Transverse colon (tissue), 4 donors: ENCODE measurements around the gene TRIB2. TPM values are rescaled to one million over a fixed set of nuclear protein-coding genes. Genes with fewer than 3 reads are reported as not detected.

Experiments
- DNase-seq: peaks from one replicate; pipeline ENCODE4 v3.0.0-alpha.2; 2019
- H3K27ac ChIP-seq, 4 donors: fragments of 200-600 bp; sonication (generic); 2 replicates each; pipeline ENCODE4 v1.5.1; 2016 to 2018; ENCODE audit warnings: inconsistent platforms in 4 of 4
- H3K27me3 ChIP-seq: fragments of 200-600 bp; sonication (generic); 2 replicates; pipeline ENCODE4 v1.5.1; 2017; ENCODE audit warnings: inconsistent platforms
- H3K36me3 ChIP-seq, 4 donors: fragments of 200-600 bp; sonication (generic); 2 replicates each; pipeline ENCODE4 v1.5.1; 2017 to 2019; ENCODE audit warnings: inconsistent platforms in 4 of 4
- H3K4me1 ChIP-seq, 4 donors: fragments of 200-600 bp; sonication (generic); 2 replicates each; pipeline ENCODE4 v1.5.1; 2017 to 2020; ENCODE audit warnings: inconsistent platforms in 4 of 4
- H3K4me3 ChIP-seq, 4 donors: fragments of 200-600 bp; sonication (generic); 1 replicate in 1 of 4; 2 replicates in 3 of 4; pipeline versions ENCODE4 v1.5.1 to v1.6.1; 2017 to 2019; ENCODE audit warnings: inconsistent platforms in 4 of 4
- H3K9me3 ChIP-seq, 2 donors: fragments of 200-600 bp; sonication (generic); 2 replicates each; pipeline ENCODE4 v1.5.1; 2017 to 2019; ENCODE audit warnings: inconsistent platforms in 2 of 2
- CTCF ChIP-seq, 5 experiments: fragments of 200-600 bp in 3 of 5; fragments of 450-650 bp in 2 of 5; sonication (generic) in 3 of 5; IDR thresholded peaks; 1 replicate in 2 of 5; 2 replicates in 3 of 5; pipeline ENCODE4 v1.5.1; 2016 to 2017; ENCODE audit warnings: antibody characterized with exemption in 5 of 5, inconsistent platforms in 3 of 5, mild to moderate bottlenecking in 2 of 5, moderate library complexity in 1 of 5
- EP300 ChIP-seq: sonication (generic); formaldehyde crosslinking; IDR thresholded peaks from one replicate; pipeline ENCODE4 v1.6.1; 2017; ENCODE audit warnings: antibody characterized with exemption, low read depth
- POLR2A ChIP-seq: fragments of 450-650 bp; IDR thresholded peaks from one replicate; pipeline ENCODE4 v1.6.1; 2016; ENCODE audit warnings: antibody characterized with exemption, mild to moderate bottlenecking, moderate library complexity
- POLR2AphosphoS5 ChIP-seq, 3 donors: sonication (generic); formaldehyde crosslinking; IDR thresholded peaks; one replicate each; pipeline ENCODE4 v1.6.1; 2016; ENCODE audit warnings: antibody characterized with exemption in 3 of 3
- WGBS, 2 donors: methylation state at CpG; one replicate each; pipeline ENCODE4 v1.1.5; 2018; ENCODE audit warnings: low coverage in 1 of 2; 5-methylcytosine and 5-hydroxymethylcytosine counted together
- in situ Hi-C, 4 donors: fragments of 200-750 bp; cut with MboI; loops; one replicate each; pipeline versions ENCODE4 v1.15.0 to v1.15.1; 2017; ENCODE audit warnings: low sequenced_read_pairs in 3 of 4, low pct_ligation_motif_present in 1 of 4, low pct_unique_long_range_greater_than_20kb in 1 of 4
- intact Hi-C: fragments of 100-400 bp; cut with DNase I; formaldehyde crosslinking; loops from one replicate; pipeline ENCODE4 v1.15.1; 2023; ENCODE audit warnings: low total_unique reads
- total RNA-seq, 4 donors: library from RNA; depleted of rRNA; stranded (reverse); fragments of >200 nt; gene quantifications; one replicate each; pipeline ENCODE4 v1.1.0, GENCODE V29; 2016

TRIB2 gene
- total RNA-seq, 4 donors from 2014 or later = 14.2 to 109 (median 36.1) TPM

DNA sequence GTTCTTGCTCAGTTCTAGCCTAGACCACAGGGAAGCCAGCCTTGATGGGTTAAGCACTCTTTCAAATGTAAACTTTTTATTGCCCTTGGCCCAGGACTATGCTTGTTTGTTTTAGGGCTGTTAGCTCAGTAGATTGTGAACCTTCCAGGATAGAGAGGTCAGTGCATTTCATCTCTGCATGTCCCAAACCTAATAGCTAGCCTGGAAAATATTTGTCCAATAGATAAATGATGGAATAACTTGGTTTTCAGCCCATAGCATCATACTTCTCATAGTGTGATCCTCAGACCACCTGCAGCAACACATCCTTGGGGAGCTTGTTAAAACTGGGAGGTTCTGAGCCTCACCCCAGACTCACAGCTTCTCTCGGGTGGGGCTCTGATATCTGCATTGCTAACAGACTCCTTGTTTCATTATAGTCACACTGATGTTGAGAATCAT, 59.8 kb downstream of the TRIB2 start:
- H3K9me3 ChIP-seq = no peaks in the 10 kb centered on the region
- no peaks in the 10 kb centered on the region for H3K36me3 ChIP-seq
- intact Hi-C loops (no loop called here), in situ Hi-C loops (no loop called here)
- WGBS, 2 donors = 33% methylated on average over 1 of the region's 1 CpG; no CpG with 5 or more reads in 1 of the 2 donors
- DNase-seq = no peak
- no peaks in the 10 kb centered on the region for H3K4me1 ChIP-seq
- H3K27ac ChIP-seq = no peak overlapping the region
- H3K4me3 ChIP-seq = no peak overlapping the region
- TF ChIP-seq POLR2AphosphoS5 (IDR thresholded peaks at IDR 0.05) (no peak), CTCF (IDR thresholded peaks at IDR 0.05) (no peak), EP300 (no peak), POLR2A (no peak)
- no peaks in the 10 kb centered on the region for H3K27me3 ChIP-seq

GRCh38 chr2:12778369-12778768, 61.6 kb downstream of the TRIB2 start:
- no peaks in the 10 kb centered on the region for H3K36me3 ChIP-seq
- no peaks in the 10 kb centered on the region for H3K4me1 ChIP-seq
- H3K9me3 ChIP-seq = no peaks in the 10 kb centered on the region
- in situ Hi-C loops = no loop called here
- no peaks in the 10 kb centered on the region for H3K27me3 ChIP-seq
- intact Hi-C loops = no loop called here
- H3K4me3 ChIP-seq = no peak overlapping the region
- DNase-seq = no peak
- WGBS, 2 donors = 51% methylated on average over 6 of the region's 6 CpGs; no CpG with 5 or more reads in 1 of the 2 donors
- TF ChIP-seq POLR2A = no peak
- H3K27ac ChIP-seq = no peak overlapping the region

DNA sequence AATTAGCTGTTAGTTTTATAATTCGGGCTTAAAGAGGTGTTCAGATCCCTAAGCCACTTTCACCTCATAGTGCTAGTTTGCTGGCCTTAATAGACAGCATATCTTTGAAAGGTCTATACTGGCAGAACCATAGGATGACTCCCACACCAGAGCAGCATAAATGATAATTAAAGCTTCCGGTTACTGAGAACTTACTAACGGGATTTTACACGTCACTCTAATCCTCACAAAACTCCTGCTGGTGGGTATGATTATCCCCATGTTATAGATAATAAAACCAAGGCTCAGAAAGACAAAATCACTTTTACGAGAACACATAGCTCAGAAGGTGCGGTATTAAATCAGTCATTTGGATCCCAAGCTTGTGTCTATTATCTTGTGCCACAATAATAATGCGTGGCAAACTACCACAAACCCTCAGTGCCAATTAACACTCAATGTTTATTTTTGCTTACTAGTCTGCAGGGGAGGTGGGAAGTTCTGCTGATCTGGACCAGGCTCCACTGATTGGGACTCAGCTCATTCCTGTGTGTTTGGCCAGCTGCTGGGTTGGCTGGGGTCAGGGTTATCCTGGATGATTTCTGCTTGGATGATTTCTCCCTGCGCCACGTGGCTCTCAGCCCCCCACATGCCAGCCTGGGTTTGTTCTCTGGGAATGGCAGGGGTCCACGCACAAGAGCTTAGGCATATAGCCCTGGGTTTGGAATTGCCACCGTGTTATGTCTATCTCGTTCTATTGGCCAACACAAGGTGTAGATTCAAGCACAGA, 62.3 kb downstream of the TRIB2 start:
- DNase-seq = no peak

GRCh38 chr2:12781329-12781728, 64.6 kb downstream of the TRIB2 start:
- no peaks in the 10 kb centered on the region for H3K27me3 ChIP-seq
- no peaks in the 10 kb centered on the region for H3K4me1 ChIP-seq
- in situ Hi-C loops = no loop called here
- intact Hi-C loops = no loop called here
- no peak for DNase-seq
- TF ChIP-seq POLR2AphosphoS5 (IDR thresholded peaks at IDR 0.05) (no peak), CTCF (IDR thresholded peaks at IDR 0.05) (no peak), EP300 (no peak), POLR2A (no peak)
- H3K9me3 ChIP-seq = no peaks in the 10 kb centered on the region
- no peak overlapping the region for H3K4me3 ChIP-seq
- H3K36me3 ChIP-seq = no peaks in the 10 kb centered on the region
- no peak overlapping the region for H3K27ac ChIP-seq

More for the DNA sequence above, 62.3 kb downstream of the TRIB2 start:
- H3K9me3 ChIP-seq = no peaks in the 10 kb centered on the region
- no peaks in the 10 kb centered on the region for H3K27me3 ChIP-seq
- TF ChIP-seq CTCF (IDR thresholded peaks at IDR 0.05) (no peak), POLR2A (no peak), EP300 (no peak), POLR2AphosphoS5 (IDR thresholded peaks at IDR 0.05) (no peak)
- H3K4me1 ChIP-seq = no peaks in the 10 kb centered on the region
- in situ Hi-C loops (no loop called here), intact Hi-C loops (no loop called here)
- no peak overlapping the region for H3K27ac ChIP-seq
- no peak overlapping the region for H3K4me3 ChIP-seq
- H3K36me3 ChIP-seq = no peaks in the 10 kb centered on the region
- 76 to 88% methylated on average over 6 to 12 of the region's 12 CpGs for WGBS, 2 donors
